Activated B cell treated with CpG ODN at 0.5 μM for 24 hours (primary cell): ENCODE results near the gene KLHDC9. TPM values are rescaled to one million over a fixed set of nuclear protein-coding genes. Genes with fewer than 3 reads are reported as not detected.

Source experiments
- ATAC-seq: fragments of 200-7000 bp; cut with Tn5 transposase; one replicate; pipeline ENCODE4 v1.10.0; 2021; ENCODE audit warnings: low read depth, mild to moderate bottlenecking, moderate library complexity
- CTCF ChIA-PET: fragments of 350-600 bp; sonication (Branson Sonifier 250); formaldehyde crosslinking; loops from one replicate; lab custom pipeline; 2021; ENCODE audit warnings: antibody characterized with exemption; lab: Charles Lee
- POLR2A ChIA-PET: fragments of 350-600 bp; sonication (Branson Sonifier 250); formaldehyde crosslinking; loops from one replicate; lab custom pipeline; 2021; ENCODE audit warnings: antibody characterized with exemption; lab: Charles Lee
- DNase-seq: peaks from one replicate; pipeline ENCODE4 v3.0.0; 2022
- H3K27ac Mint-ChIP-seq: one replicate; pipeline ENCODE4 v1.8.0; 2020; ENCODE audit warnings: mixed read lengths
- H3K27me3 Mint-ChIP-seq: one replicate; pipeline ENCODE4 v1.8.0; 2021; ENCODE audit warnings: mixed read lengths
- H3K36me3 Mint-ChIP-seq: one replicate; pipeline ENCODE4 v1.8.0; 2021; ENCODE audit warnings: low read depth, mixed read lengths
- H3K4me1 Mint-ChIP-seq: one replicate; pipeline ENCODE4 v1.8.0; 2021; ENCODE audit warnings: mixed read lengths
- H3K4me3 Mint-ChIP-seq: one replicate; pipeline ENCODE4 v1.8.0; 2020; ENCODE audit warnings: mild to moderate bottlenecking, mixed read lengths
- H3K9me3 Mint-ChIP-seq: one replicate; pipeline ENCODE4 v1.8.0; 2020; ENCODE audit warnings: mixed read lengths
- CTCF ChIP-seq: fragments of 200-600 bp; IDR thresholded peaks from one replicate; pipeline ENCODE4 v1.8.0; 2022; ENCODE audit warnings: antibody characterized with exemption, mild to moderate bottlenecking
- intact Hi-C: fragments of 100-400 bp; cut with micrococcal nuclease; formaldehyde crosslinking; loops from one replicate; pipeline ENCODE4 v1.15.1; 2024
- total RNA-seq: library from RNA; stranded (reverse); gene quantifications from 2 replicates; pipeline ENCODE4 v1.2.3, GENCODE V29; 2022

KLHDC9 gene
- total RNA-seq, 1 donor from 2014 or later: 2.9 TPM

- Mint-ChIP-seq H3K4me1 (peaks cover 28% of the 10 kb centered on the region), H3K27ac (no peak overlapping the region)
- ATAC-seq: peak; percentile 3
Measured at GRCh38 chr1:161133220-161133740, 35.1 kb downstream of the KLHDC9 start.

GRCh38 chr1:161137881-161138280 lies 39.7 kb downstream of the KLHDC9 start:
- DNase-seq (no peak), ATAC-seq (no peak)
- H3K27me3 Mint-ChIP-seq: no peaks in the 10 kb centered on the region
- ChIA-PET POLR2A (interaction anchor here (0.8 to 1.2 kb wide), 3 partner anchors 20 to 89 kb away, joined by 3 to 5 read pairs (median 4); partner anchors contain the start of genes KLHDC9, NIT1 and PFDN2), CTCF (interaction anchor here (1.0 to 5.4 kb wide), 9 partner anchors 16 to 301 kb away, joined by 3 to 37 read pairs (median 4); partner anchors contain the start of gene ITLN2)
- H3K4me3 Mint-ChIP-seq: no peak overlapping the region
- no peak overlapping the region for H3K27ac Mint-ChIP-seq
- peaks cover 4% of the 10 kb centered on the region for H3K4me1 Mint-ChIP-seq
- H3K9me3 Mint-ChIP-seq: no peaks in the 10 kb centered on the region
- peaks cover 4% of the 10 kb centered on the region for H3K36me3 Mint-ChIP-seq
- no peak for TF ChIP-seq CTCF
- intact Hi-C loops: no loop called here

More at GRCh38 chr1:161133220-161133740, 35.1 kb downstream of the KLHDC9 start:
- no peaks in the 10 kb centered on the region for H3K9me3 Mint-ChIP-seq
- DNase-seq: no peak
- ChIA-PET POLR2A (interaction anchor here (0.7 to 3.5 kb wide), 22 partner anchors 9 to 733 kb away, joined by 3 to 41 read pairs (median 5); partner anchors contain the start of genes ARHGAP30, B4GALT3, KLHDC9 and NDUFS2), CTCF (interaction anchor here (0.7 to 2.4 kb wide), 6 partner anchors 16 to 381 kb away, joined by 3 to 7 read pairs (median 5); partner anchors contain the start of genes NIT1 and PFDN2)
- no peak for TF ChIP-seq CTCF
- peaks cover 27% of the 10 kb centered on the region for H3K36me3 Mint-ChIP-seq
- intact Hi-C loops: loop anchor here (2.0 kb wide), 1 partner anchor 296 kb away; no protein-coding TSS in a partner anchor
- H3K4me3 Mint-ChIP-seq: no peak overlapping the region
- no peaks in the 10 kb centered on the region for H3K27me3 Mint-ChIP-seq

GRCh38 chr1:161138431-161138830 lies 40.3 kb downstream of the KLHDC9 start:
- CTCF ChIA-PET: interaction anchor here (1.0 to 5.4 kb wide), 11 partner anchors 17 to 302 kb away, joined by 3 to 37 read pairs (median 4); partner anchors contain the start of genes ITLN2, NIT1 and PFDN2
- Mint-ChIP-seq H3K4me1 (peaks cover 4% of the 10 kb centered on the region), H3K27ac (no peak overlapping the region), H3K27me3 (no peaks in the 10 kb centered on the region), H3K4me3 (no peak overlapping the region), H3K9me3 (no peaks in the 10 kb centered on the region), H3K36me3 (peaks cover 4% of the 10 kb centered on the region)
- POLR2A ChIA-PET: interaction anchor here (0.6 to 1.2 kb wide), 4 partner anchors 9 to 89 kb away, joined by 3 to 5 read pairs (median 4); partner anchors contain the start of genes KLHDC9, NIT1 and PFDN2
- TF ChIP-seq CTCF: no peak
- no peak for DNase-seq
- no peak for ATAC-seq
- intact Hi-C loops: no loop called here

GRCh38 chr1:161139766-161140165 lies 41.6 kb downstream of the KLHDC9 start:
- Mint-ChIP-seq H3K27me3 (no peaks in the 10 kb centered on the region), H3K36me3 (peaks cover 4% of the 10 kb centered on the region), H3K27ac (no peak overlapping the region), H3K4me3 (no peak overlapping the region), H3K9me3 (no peaks in the 10 kb centered on the region), H3K4me1 (peaks cover 4% of the 10 kb centered on the region)
- peak; percentile 50 for ATAC-seq
- CTCF ChIA-PET: interaction anchor here (0.8 to 5.4 kb wide), 10 partner anchors 13 to 749 kb away, joined by 3 to 37 read pairs (median 5); partner anchors contain the start of genes ARHGAP30, KLHDC9 and UFC1
- DNase-seq: no peak
- POLR2A ChIA-PET: interaction anchor here (2.3 kb wide), 1 partner anchor 95 kb away, joined by 11 read pairs; the partner anchor contains the start of gene USF1
- TF ChIP-seq CTCF: no peak
- intact Hi-C loops: loop anchor here (1.0 kb wide), 3 partner anchors 69 to 146 kb away; no protein-coding TSS in a partner anchor
